Camera-type eye (tissue), 1 donor: Measurements from ENCODE around the gene PRSS57. TPM values are rescaled to one million over a fixed set of nuclear protein-coding genes. Genes with fewer than 3 reads are reported as not detected.

Source experiments
- total RNA-seq: library from RNA; depleted of rRNA; stranded (reverse); fragments of >200 nt; gene quantifications from one replicate; pipeline ENCODE4 v1.2.3, GENCODE V29; 2014

PRSS57 gene
- total RNA-seq = not detected

DNA sequence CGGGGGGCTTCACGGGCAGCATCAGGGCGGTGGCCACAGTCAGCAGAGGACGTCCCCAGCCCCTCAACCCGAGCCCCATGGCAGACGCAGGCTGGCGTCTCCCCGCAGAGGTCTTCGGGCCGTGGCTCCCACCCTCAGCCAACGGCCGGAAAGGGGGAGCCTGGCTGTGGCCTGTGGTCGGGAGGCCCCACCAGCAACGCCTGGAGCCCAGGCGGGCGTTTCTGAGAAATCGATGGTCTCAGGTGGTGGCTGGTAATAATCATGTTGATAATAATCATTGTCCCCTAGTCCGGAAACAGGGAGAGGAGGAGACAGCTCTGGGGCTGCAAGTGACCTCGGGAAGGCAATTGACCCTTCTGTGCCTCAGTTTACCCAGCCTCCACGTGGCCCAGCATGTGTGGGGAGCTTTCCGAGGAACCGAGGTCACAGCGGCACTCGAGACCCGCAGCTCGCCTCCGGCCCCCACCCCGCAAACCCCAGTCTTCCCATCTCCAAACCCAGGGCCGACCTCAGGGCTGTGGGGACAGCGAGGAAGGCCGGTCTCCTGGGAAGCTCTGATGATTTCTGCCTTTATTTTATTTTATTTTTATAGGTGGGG, at the start of gene PRSS57:
TSS of gene PRSS57 (minus strand) at position 101 of the 598 bp plus-strand sequence. CDS start at position 79, 22 bp downstream.

DNA sequence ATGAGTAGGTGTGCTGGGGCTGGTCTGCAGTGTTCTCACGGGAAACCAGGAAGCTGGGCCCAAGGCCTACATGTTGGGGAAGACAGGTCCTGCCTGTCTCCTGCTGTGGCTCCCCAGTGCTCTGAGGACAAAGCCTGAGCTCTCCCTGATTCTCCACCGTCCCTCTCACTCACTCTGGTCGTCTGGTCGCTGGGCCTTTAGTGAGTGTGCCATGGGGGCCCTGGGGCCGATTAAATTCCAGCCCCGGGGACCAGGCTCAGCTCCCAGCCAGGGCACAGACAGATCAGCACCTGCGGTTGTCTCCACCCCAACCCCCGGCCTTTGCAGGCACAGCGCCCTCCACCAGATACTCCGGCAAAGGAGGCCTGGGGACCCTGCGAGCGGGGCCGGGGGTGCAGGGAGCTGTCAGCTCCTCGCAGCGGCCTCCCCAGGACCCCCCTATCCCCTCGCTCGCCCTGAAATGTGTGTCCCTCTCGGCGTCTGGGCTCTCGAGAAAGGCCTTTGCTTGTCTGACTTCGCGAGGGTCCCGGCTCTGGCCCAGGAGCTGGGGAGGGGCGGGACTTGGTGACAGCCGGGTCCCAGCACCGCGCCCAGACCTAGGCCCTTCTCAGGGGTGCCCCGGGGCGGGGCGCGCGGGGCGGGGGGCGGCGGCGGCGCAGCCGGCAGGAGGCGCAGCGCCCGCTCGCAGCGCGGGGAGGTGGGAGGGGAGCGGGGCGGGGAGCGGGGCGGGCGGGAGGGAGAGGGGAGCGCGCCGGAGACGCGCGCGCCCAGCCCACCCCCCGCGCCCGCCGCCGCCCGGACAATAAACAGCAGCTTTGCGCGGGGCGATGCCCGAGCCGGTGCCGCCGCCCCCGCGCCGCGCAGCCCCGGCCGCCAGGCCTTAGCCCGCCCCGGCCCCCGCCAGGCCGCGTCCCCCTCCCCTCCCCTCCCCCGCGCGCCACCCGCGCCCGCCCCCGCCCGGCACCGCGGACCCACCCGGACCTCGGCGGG, 13.2 kb upstream of the PRSS57 start, which contains the start of gene PALM:
TSS of gene PALM (plus strand) at position 782 of the 990 bp plus-strand sequence. CDS start 212 bp downstream, outside the sequence.

DNA sequence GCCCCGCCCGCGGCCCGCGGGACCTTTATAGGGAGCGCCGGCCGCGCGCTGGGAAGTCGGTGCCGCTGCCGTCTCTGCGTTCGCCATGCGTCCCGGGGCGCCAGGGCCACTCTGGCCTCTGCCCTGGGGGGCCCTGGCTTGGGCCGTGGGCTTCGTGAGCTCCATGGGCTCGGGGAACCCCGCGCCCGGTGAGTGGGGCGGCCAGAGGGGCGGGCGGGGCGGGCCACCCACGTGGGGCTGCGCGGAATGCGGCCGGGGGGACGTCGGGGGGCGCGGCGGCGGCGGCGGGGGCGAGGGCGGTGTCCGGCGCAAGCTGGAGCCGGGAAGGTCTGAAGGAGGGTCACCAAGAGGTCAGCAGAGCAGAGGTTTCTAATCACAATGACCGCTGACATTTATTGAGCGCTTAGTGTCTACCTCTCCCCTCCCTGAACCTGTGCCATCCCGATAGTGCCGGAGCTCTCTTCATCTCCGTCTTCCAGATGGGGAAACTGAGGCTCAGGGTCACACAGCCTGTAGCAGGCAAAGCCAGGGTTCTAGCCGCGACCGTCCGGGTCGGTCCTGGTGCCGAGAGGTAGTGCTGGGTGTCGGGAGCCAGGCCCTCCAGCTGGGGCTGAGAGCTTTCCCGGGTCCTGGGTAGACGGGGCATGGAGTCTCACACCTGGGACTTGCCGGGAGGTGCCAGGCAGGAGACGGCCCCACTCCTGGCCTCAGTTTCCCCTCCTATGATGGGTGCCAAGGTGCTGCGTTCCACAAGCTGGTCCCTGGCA, 18.7 kb downstream of the PRSS57 start, which contains the start of gene FSTL3:
TSS of gene FSTL3 (plus strand) at position 54 of the 767 bp plus-strand sequence. CDS start at position 86, 32 bp downstream.

DNA sequence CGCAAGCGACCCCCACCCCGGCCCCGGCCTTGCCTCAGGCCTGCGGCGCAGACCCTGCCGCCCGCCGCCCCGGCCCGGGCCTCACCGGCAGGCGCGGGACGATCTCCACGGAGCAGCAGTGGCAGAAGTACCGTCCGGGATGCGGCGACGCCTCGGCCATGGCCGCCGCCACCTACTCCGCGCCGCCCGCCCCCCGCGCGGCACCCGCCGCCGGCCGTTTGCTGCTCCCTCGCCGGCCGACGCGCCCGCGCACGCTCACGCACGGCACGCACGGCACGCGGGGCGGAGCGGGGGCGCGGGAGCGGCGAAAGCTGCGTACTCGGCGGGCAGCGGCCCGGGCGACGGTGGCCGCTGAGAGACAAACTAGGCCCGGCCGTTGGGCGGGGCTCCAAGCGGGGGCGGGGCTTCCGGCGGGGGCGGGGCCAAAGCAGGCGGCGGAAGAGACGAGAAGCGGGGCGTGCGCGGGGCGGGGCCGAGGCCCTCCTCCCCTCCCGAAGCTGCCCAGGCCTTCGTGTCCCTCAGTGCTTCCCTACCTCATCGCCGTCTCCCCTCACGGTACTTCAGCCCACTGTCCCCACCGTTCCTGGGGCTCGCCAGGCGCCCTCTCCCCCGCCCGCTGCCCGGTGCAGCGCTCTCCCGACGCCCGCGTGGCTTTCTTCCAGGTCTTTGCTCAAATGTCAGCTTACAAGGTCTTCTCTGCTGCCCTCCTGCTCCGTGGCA, 32.1 kb downstream of the PRSS57 start, which contains the start of gene RNF126:
TSS of gene RNF126 (minus strand) at position 253 of the 720 bp plus-strand sequence. CDS start at position 160, 93 bp downstream.

DNA sequence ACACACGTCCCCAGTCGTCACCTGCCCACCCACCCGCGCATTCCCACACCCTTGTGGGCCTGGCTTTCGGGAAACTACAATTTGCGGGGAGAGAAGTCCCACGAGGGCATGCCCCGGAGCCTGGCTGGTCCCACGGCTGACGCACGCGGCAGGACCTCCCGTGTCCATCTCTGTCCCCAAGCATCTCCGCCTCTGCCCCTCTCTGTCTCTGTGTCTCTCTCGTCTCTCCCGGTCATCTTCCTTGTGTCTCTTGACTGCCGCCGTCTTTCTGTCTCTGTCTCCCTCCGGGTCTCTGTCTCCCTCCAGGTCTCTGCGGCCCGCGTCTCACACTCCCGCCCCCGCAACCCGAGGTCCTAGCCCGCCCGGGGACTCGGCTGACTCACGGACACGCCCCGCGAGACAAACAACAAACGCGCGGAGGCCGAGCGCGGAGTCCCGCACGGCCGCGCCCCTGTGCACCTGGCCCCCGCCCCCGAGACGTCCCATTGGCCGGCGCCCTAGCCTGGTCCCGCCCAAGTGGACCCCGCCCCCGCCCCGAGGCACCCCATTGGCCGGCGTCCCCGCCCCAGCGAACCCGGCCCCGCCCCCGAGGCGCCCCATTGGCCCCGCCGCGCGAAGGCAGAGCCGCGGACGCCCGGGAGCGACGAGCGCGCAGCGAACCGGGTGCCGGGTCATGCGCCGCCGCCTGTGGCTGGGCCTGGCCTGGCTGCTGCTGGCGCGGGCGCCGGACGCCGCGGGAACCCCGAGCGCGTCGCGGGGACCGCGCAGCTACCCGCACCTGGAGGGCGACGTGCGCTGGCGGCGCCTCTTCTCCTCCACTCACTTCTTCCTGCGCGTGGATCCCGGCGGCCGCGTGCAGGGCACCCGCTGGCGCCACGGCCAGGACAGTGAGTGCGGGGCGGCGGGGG, 55.7 kb downstream of the PRSS57 start, which contains the start of gene FGF22:
TSS of gene FGF22 (plus strand) at position 627 of the 908 bp plus-strand sequence. CDS start at position 674, 47 bp downstream.

Other genes with a start within 250 kb of the PRSS57 start
- gene SHC2, start 234.4 kb downstream of the PRSS57 start, total RNA-seq = 22.5 TPM
- gene MADCAM1, start 199.0 kb downstream of the PRSS57 start, total RNA-seq = 1.3 TPM
- gene TPGS1, start 188.0 kb downstream of the PRSS57 start, total RNA-seq = 28.9 TPM
- 83.5 TPM for gene CDC34, start 163.7 kb downstream of the PRSS57 start, total RNA-seq
- not detected for gene GZMM, start 151.4 kb downstream of the PRSS57 start, total RNA-seq
- gene BSG, start 122.9 kb downstream of the PRSS57 start, total RNA-seq = 413 TPM
- 6.0 TPM for gene HCN2, start 105.6 kb downstream of the PRSS57 start, total RNA-seq
- gene POLRMT, start 61.9 kb downstream of the PRSS57 start, total RNA-seq = 33.2 TPM
- gene FGF22, start 55.6 kb downstream of the PRSS57 start, total RNA-seq = not detected
- gene RNF126, start 32.2 kb downstream of the PRSS57 start, total RNA-seq = 25.8 TPM
- gene FSTL3, start 19.1 kb downstream of the PRSS57 start, total RNA-seq = 36.6 TPM
- 145 TPM for gene PALM, start 13.5 kb upstream of the PRSS57 start, total RNA-seq
- gene MISP, start 55.7 kb upstream of the PRSS57 start, total RNA-seq = 1.4 TPM
- gene PTBP1, start 102.0 kb upstream of the PRSS57 start, total RNA-seq = 113 TPM
- 21.2 TPM for gene PLPPR3, start 126.5 kb upstream of the PRSS57 start, total RNA-seq
- gene AZU1, start 132.4 kb upstream of the PRSS57 start, total RNA-seq = 3.4 TPM
- 2.5 TPM for gene PRTN3, start 145.5 kb upstream of the PRSS57 start, total RNA-seq
- gene ELANE, start 156.9 kb upstream of the PRSS57 start, total RNA-seq = 6.4 TPM
- gene CFD, start 164.2 kb upstream of the PRSS57 start, total RNA-seq = 15.3 TPM
- gene MED16, start 197.7 kb upstream of the PRSS57 start, total RNA-seq = 70.6 TPM
- not detected for gene RNU6-9, start 198.0 kb upstream of the PRSS57 start, total RNA-seq
- 34.8 TPM for gene R3HDM4, start 217.8 kb upstream of the PRSS57 start, total RNA-seq
- not detected for gene KISS1R, start 221.9 kb upstream of the PRSS57 start, total RNA-seq
- gene ARID3A, start 230.6 kb upstream of the PRSS57 start, total RNA-seq = 12.7 TPM